Endothelial cell (in vitro differentiated cells): ENCODE measurements around the gene SERPINA1. TPM values are rescaled to one million over a fixed set of nuclear protein-coding genes. Genes with fewer than 3 reads are reported as not detected.
A peak's percentile ranks its signal among the peaks of the same experiment; 100 is the strongest.
"Not testable (repeated sequence)": the region's sequence is repeated elsewhere in the genome, so short reads cannot be mapped to it uniquely, and the experiment has no call there.

Experiments
- DNase-seq: peaks from one replicate; pipeline ENCODE4 v3.0.0; 2021; ENCODE audit warnings: low spot score
- H3K27ac Mint-ChIP-seq: one replicate; pipeline ENCODE4 v1.8.0; 2021; ENCODE audit warnings: mixed read lengths, inconsistent platforms; ENCODE audit not compliant: unreplicated experiment
- H3K27me3 Mint-ChIP-seq: one replicate; pipeline ENCODE4 v1.8.0; 2021; ENCODE audit warnings: mild to moderate bottlenecking, moderate library complexity, mixed read lengths, inconsistent platforms; ENCODE audit not compliant: unreplicated experiment
- H3K36me3 Mint-ChIP-seq: one replicate; pipeline ENCODE4 v1.8.0; 2021; ENCODE audit warnings: mild to moderate bottlenecking, low read depth, mixed read lengths, inconsistent platforms; ENCODE audit not compliant: unreplicated experiment
- H3K4me1 Mint-ChIP-seq: one replicate; pipeline ENCODE4 v1.8.0; 2021; ENCODE audit warnings: mild to moderate bottlenecking, mixed read lengths, inconsistent platforms; ENCODE audit not compliant: unreplicated experiment
- H3K4me3 Mint-ChIP-seq: one replicate; pipeline ENCODE4 v1.8.0; 2021; ENCODE audit warnings: mild to moderate bottlenecking, mixed read lengths, inconsistent platforms; ENCODE audit not compliant: unreplicated experiment
- H3K9me3 Mint-ChIP-seq: one replicate; pipeline ENCODE4 v1.8.0; 2021; ENCODE audit warnings: mixed read lengths, inconsistent platforms; ENCODE audit not compliant: unreplicated experiment
- CTCF ChIP-seq: fragments of 200-600 bp; sonication (generic); IDR thresholded peaks from one replicate; pipeline ENCODE4 v1.5.0; 2021; ENCODE audit warnings: antibody characterized with exemption; ENCODE audit not compliant: unreplicated experiment
- total RNA-seq: library from RNA; stranded (reverse); fragmentation: NEBNext Ultra II Directional; extraction: Animal tissue kit (Norgen Biotek cat#: 25700); gene quantifications from one replicate; pipeline ENCODE4 v1.2.1, GENCODE V29; 2021; ENCODE audit not compliant: unreplicated experiment

Gene SERPINA1
- total RNA-seq, 1 donor from 2014 or later: not detected

DNA sequence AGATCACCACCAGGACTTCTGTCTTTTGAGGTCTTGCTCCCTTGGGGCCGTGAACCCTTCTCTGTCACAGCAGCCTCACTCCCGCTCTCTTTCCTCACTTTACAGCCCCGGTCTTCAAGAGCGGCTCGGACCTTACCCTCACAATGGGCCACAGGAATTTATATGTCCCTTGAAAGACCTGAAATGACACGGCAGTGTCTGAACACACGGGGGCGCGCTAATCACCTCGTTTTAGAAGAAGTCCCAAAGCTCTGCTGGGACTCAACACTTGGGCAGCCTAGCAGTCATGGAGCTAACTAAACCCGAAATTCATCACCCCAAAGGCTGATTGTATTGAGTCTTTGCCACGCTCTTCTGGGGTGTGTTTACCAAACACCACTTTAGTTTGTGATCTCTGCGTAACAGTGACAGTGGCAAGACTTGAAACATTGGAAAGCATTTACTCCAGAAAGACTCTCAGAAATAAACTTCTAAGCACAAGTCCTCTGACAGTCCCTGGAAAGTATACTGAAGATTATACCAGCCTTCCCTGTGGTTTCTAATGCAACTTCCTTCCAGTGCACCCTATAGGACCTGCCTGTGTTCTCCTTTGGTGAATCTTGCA lies 35.2 kb upstream of the SERPINA1 start:
- Mint-ChIP-seq H3K27ac (no peak overlapping the region), H3K9me3 (no peaks in the 10 kb centered on the region), H3K27me3 (no peaks in the 10 kb centered on the region), H3K4me3 (no peak overlapping the region), H3K36me3 (no peaks in the 10 kb centered on the region), H3K4me1 (peaks cover 11% of the 10 kb centered on the region)
- TF ChIP-seq CTCF: peak; percentile 72
- peak; percentile 79 for DNase-seq

- peaks cover 11% of the 10 kb centered on the region for H3K4me1 Mint-ChIP-seq
- TF ChIP-seq CTCF: no peak
- no peaks in the 10 kb centered on the region for H3K27me3 Mint-ChIP-seq
- H3K9me3 Mint-ChIP-seq: no peaks in the 10 kb centered on the region
- H3K36me3 Mint-ChIP-seq: no peaks in the 10 kb centered on the region
- DNase-seq: no peak
- H3K27ac Mint-ChIP-seq: no peak overlapping the region
- no peak overlapping the region for H3K4me3 Mint-ChIP-seq
These were observed 32.9 kb upstream of the SERPINA1 start for GRCh38 chr14:94421316-94421715.

DNA sequence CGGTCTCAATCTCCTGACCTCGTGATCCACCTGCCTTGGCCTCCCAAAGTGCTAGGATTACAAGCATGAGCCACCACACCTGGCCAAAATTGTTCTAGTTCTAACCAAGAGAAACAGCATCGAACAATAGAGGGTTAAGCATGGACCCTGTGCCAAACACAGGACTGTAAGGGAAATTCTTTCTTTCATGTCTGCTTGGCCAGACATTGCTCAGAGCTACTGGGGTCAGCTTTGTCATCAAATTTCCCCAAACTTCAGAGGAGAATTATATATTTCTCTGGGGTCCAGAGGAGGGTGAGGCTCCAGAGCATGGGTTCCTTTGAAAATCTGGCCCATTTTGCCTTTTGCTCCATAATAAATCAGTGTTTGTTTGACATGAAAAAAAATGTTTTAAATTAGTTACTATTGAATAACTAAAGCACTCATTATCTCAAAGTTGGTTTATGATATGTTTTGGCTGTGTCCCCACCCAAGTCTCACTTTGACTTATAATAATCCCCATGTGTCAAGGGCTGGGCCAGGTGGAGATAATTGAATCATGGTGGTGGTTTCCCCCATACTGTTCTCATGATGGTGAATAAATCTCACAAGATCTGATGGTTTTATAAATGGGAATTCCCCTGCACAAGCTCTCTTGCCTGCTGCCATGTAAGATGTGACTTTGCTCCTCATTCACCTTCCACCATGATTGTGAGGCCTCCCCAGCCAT lies 29.2 kb upstream of the SERPINA1 start:
- not testable (repeated sequence) for H3K4me3 Mint-ChIP-seq, H3K36me3 Mint-ChIP-seq, H3K9me3 Mint-ChIP-seq, DNase-seq, H3K27ac Mint-ChIP-seq, H3K4me1 Mint-ChIP-seq, H3K27me3 Mint-ChIP-seq

GRCh38 chr14:94412671-94413638 lies 24.6 kb upstream of the SERPINA1 start:
- no peak for TF ChIP-seq CTCF
- Mint-ChIP-seq H3K9me3 (no peaks in the 10 kb centered on the region), H3K27me3 (no peaks in the 10 kb centered on the region), H3K4me3 (no peak overlapping the region), H3K4me1 (no peaks in the 10 kb centered on the region), H3K27ac (no peak overlapping the region), H3K36me3 (no peaks in the 10 kb centered on the region)
- no peak for DNase-seq

DNA sequence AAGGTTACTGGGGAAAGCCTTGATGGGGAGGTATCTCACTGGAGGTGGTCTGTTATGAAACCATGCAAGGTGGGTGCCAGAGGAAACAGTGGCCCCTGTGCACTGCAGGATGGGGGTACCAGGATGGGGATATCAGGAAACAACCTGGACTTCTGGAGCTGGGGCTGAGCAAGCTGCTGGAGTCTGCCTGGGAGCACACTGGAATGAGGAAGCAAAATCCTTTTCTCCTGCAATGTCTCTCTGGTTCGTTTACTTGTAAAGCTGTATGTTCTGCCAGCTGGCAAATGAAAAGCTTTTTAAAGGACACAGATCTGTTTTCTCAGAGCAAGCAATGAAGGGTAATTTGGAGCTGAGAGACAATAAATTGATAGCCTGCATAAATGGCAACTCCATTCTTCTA lies 23.2 kb upstream of the SERPINA1 start:
- Mint-ChIP-seq H3K27ac (no peak overlapping the region), H3K9me3 (no peaks in the 10 kb centered on the region)

GRCh38 chr14:94409430-94409829 lies 21.0 kb upstream of the SERPINA1 start:
- H3K36me3 Mint-ChIP-seq, DNase-seq, H3K4me3 Mint-ChIP-seq, H3K27ac Mint-ChIP-seq, H3K27me3 Mint-ChIP-seq, H3K9me3 Mint-ChIP-seq, H3K4me1 Mint-ChIP-seq: not testable (repeated sequence)

More for the DNA sequence above, 23.2 kb upstream of the SERPINA1 start:
- Mint-ChIP-seq H3K4me1 (no peaks in the 10 kb centered on the region), H3K27me3 (no peaks in the 10 kb centered on the region), H3K4me3 (no peak overlapping the region), H3K36me3 (no peaks in the 10 kb centered on the region)
- DNase-seq: no peak
- no peak for TF ChIP-seq CTCF
